ENCODE data around the gene RAB3D.
"Not testable (repeated sequence)": the region's sequence is repeated elsewhere in the genome, so short reads cannot be mapped to it uniquely, and the experiment has no call there.

The RAB3D gene

GRCh38 chr19:11359421-11359820, 20.0 kb upstream of the RAB3D start:
- no peak for TF ChIP-seq CTCF (conservative IDR thresholded peaks at IDR 0.05; ENCODE audit: control insufficient read depth, insufficient read depth, low read depth, low read length)
- no peak overlapping the region for H3K4me3 ChIP-seq (ENCODE audit: control insufficient read depth, low read depth, low read length)
- no peak for DNase-seq (ENCODE audit: low read depth)

GRCh38 chr19:11356676-11357550, 17.5 kb upstream of the RAB3D start:
- no peak for DNase-seq (ENCODE audit: low read depth)
- TF ChIP-seq CTCF (conservative IDR thresholded peaks at IDR 0.05; ENCODE audit: control insufficient read depth, insufficient read depth, low read depth, low read length): no peak
- no peak overlapping the region for H3K4me3 ChIP-seq (ENCODE audit: control insufficient read depth, low read depth, low read length)

GRCh38 chr19:11356074-11356397, 16.6 kb upstream of the RAB3D start:
- H3K4me3 ChIP-seq (ENCODE audit: control insufficient read depth, low read depth, low read length): peak overlapping the region; percentile 66
- DNase-seq (ENCODE audit: low read depth): no peak
- no peak for TF ChIP-seq CTCF (conservative IDR thresholded peaks at IDR 0.05; ENCODE audit: control insufficient read depth, insufficient read depth, low read depth, low read length)

GRCh38 chr19:11355160-11356073, 16.0 kb upstream of the RAB3D start, which contains the start of gene PLPPR2:
Gene PLPPR2, plus strand, starts transcription at chr19:11355432. Its CDS starts 2,242 bp downstream, at chr19:11357674.
- H3K4me3 ChIP-seq (ENCODE audit: control insufficient read depth, low read depth, low read length): peak within 1 kb of the TSS; percentile 66
- DNase-seq (ENCODE audit: low read depth): peak; percentile 78
- TF ChIP-seq CTCF (conservative IDR thresholded peaks at IDR 0.05; ENCODE audit: control insufficient read depth, insufficient read depth, low read depth, low read length): no peak

- H3K4me3 ChIP-seq (ENCODE audit: control insufficient read depth, low read depth, low read length): not testable (repeated sequence)
Measured at GRCh38 chr19:11354102-11354501, 14.6 kb upstream of the RAB3D start.

GRCh38 chr19:11349171-11349570, 9.7 kb upstream of the RAB3D start:
- DNase-seq (ENCODE audit: low read depth): no peak
- H3K4me3 ChIP-seq (ENCODE audit: control insufficient read depth, low read depth, low read length): no peak overlapping the region
- no peak for TF ChIP-seq CTCF (conservative IDR thresholded peaks at IDR 0.05; ENCODE audit: control insufficient read depth, insufficient read depth, low read depth, low read length)

More at GRCh38 chr19:11354102-11354501, 14.6 kb upstream of the RAB3D start:
- not testable (repeated sequence) for DNase-seq (ENCODE audit: low read depth)

- no peak overlapping the region for H3K4me3 ChIP-seq (ENCODE audit: control insufficient read depth, low read depth, low read length)
- TF ChIP-seq CTCF (conservative IDR thresholded peaks at IDR 0.05; ENCODE audit: control insufficient read depth, insufficient read depth, low read depth, low read length): no peak
- no peak for DNase-seq (ENCODE audit: low read depth)
Measured at GRCh38 chr19:11347546-11348039, 8.1 kb upstream of the RAB3D start.

All from fibroblast of mammary gland (primary cell).